Vein endothelial cell (primary cell): ENCODE measurements around the gene PDIA5. TPM values are rescaled to one million over a fixed set of nuclear protein-coding genes. Genes with fewer than 3 reads are reported as not detected.

Experiments used
- total RNA-seq: library from RNA; depleted of rRNA; stranded (reverse); fragments of >200 nt; gene quantifications from 2 replicates; pipeline ENCODE4 v1.2.3, GENCODE V29; 2012

PDIA5 gene
- 71.9 and 78.1 TPM in 2 replicates for total RNA-seq

DNA sequence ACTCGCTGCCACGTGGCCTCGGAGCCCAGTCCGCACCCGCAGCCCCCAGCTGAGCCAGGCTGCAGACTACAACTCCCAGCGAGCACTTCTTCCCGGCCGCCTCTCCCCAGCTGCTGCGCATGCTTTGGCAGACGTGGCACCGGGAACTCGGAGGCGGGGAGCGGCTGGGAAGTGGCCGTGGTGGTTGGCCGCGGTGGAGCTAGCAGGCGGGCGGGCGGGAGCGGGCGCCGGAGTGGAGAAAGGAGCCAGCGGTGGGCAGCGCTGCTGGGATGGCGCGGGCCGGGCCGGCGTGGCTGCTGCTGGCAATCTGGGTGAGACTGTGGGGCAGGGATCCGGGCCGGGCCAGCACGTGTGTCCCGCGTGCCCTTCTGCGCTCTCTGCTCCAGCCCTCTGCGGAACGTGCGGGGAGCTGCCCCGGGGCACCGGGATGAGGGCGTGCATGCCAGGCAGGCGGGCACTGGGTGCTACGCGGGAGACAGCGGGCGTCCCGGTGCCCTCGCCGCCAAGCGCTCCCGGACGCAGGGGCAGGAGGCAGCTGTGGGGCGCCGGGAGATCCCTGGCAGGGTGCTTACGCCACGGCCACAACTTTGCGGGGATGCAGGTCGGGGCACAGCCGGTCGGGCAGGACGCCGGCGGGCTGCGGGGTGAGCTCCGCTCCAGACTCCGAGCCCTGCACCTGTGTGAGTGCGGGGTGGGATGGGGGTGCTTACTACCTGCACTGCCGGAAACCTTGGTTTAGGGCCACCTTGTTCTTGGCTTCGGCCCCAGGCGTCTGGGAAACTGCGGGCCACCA, at the start of gene PDIA5:
TSS of gene PDIA5 (plus strand) at position 130 of the 793 bp plus-strand sequence. CDS start at position 270, 140 bp downstream.

GRCh38 chr3:123027292-123028232, 39.3 kb upstream of the PDIA5 start, which contains the start of gene SEMA5B:
SEMA5B (minus strand) TSS chr3:123027763; CDS start chr3:122961263, 66,500 bp downstream.

DNA sequence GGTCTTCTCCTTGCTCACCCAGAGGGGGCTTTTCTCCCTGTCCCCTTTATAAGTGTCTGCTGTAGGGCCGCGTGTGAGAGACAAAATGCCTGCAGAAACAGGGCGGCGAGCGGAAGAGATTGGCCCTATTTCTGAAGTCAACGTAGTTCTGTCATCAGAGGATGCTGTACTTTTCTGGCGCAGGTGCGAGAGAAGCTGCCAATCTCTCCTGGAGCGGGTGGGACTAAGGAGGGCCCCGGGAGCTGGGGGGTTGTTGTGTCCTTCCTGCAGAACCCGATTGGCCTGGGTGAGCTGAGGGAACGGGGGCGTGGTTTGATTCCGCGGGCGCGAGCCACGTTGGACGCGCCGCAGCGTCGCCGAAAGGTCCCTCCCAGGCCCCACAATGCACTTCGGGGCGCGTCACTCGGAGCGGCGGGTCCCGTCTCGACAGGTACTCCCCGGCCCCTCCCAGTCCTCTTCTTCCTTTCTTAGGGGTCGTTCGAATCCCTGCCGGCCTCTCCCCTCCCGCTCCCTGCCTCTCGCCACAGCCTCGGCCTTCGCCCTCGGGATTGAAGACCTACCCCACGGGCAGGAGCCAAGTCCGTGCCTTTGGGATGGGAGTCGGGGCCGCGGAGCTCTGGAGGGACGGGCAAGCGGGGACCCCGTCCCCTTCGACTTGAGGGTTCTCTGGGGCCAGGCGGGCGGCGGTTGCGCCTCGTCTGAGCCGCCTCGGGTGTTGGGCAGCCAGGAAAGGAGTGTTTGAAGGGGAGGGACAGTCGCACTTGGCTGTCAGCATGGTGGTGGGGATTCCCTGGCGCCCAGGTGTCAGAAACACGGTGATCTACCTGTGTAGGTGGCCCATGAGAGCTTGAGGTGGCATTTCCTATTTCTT, 135.0 kb downstream of the PDIA5 start, which contains the start of gene SEC22A:
TSS of gene SEC22A (plus strand) at position 387 of the 871 bp plus-strand sequence. CDS start 7,275 bp downstream, outside the sequence.

Other genes with a start within 250 kb of the PDIA5 start
- under 0.01 TPM in 1 of 2 replicates, not detected in the other for gene SEMA5B, start 39.3 kb upstream of the PDIA5 start, total RNA-seq
- gene SEC22A, start 134.9 kb downstream of the PDIA5 start, total RNA-seq = 24.2 and 25.2 TPM in 2 replicates